GM12878 (cell line): ENCODE measurements around the gene MYDGF. TPM values are rescaled to one million over a fixed set of nuclear protein-coding genes. Genes with fewer than 3 reads are reported as not detected.

ENCODE experiments used
- BMI1 ChIP-seq: fragments of 450-650 bp; IDR thresholded peaks from 2 replicates; pipeline ENCODE4 v1.6.1; 2016; ENCODE audit warnings: mild to moderate bottlenecking, moderate library complexity, borderline replicate concordance
- CEBPZ ChIP-seq: fragments of 150-350 bp; IDR thresholded peaks from 2 replicates; pipeline ENCODE4 v1.6.1; 2016; ENCODE audit warnings: low read depth, low read length
- CHD4 ChIP-seq: fragments of 200-600 bp; sonication (generic); IDR thresholded peaks from 2 replicates; pipeline ENCODE4 v1.6.1; 2016; ENCODE audit warnings: mild to moderate bottlenecking
- EGR1 ChIP-seq, 2 experiments: IDR thresholded peaks; 1 replicate in 1 of 2; 2 replicates in 1 of 2; pipeline ENCODE4 v1.6.1; 2011 to 2012; ENCODE audit warnings: low read depth in 2 of 2, low read length in 2 of 2, borderline replicate concordance in 1 of 2, mild to moderate bottlenecking in 1 of 2, moderate library complexity in 1 of 2
- FOXK2 ChIP-seq: fragments of 450-650 bp; IDR thresholded peaks from 2 replicates; pipeline ENCODE4 v1.6.1; 2017; ENCODE audit warnings: mild to moderate bottlenecking, moderate library complexity
- HDGF ChIP-seq: fragments of 450-650 bp; IDR thresholded peaks from 2 replicates; pipeline ENCODE4 v1.6.1; 2016; ENCODE audit warnings: antibody characterized with exemption
- IKZF2 ChIP-seq, 2 experiments: fragments of 450-650 bp; IDR thresholded peaks; 2 replicates each; pipeline ENCODE4 v1.6.1; 2017; ENCODE audit warnings: mild to moderate bottlenecking in 2 of 2, moderate library complexity in 2 of 2
- MLLT1 ChIP-seq: fragments of 450-650 bp; IDR thresholded peaks from 2 replicates; pipeline ENCODE4 v1.6.1; 2016; ENCODE audit warnings: mild to moderate bottlenecking
- POLR2AphosphoS5 ChIP-seq: IDR thresholded peaks from 2 replicates; pipeline ENCODE4 v1.6.1; 2011; ENCODE audit warnings: mild to moderate bottlenecking, low read length, inconsistent platforms
- RELB ChIP-seq: fragments of 450-650 bp; IDR thresholded peaks from 2 replicates; pipeline ENCODE4 v1.6.1; 2017; ENCODE audit warnings: low read depth, mild to moderate bottlenecking, moderate library complexity
- STAT3 ChIP-seq: IDR thresholded peaks from 2 replicates; pipeline ENCODE4 v1.6.1; 2011; ENCODE audit warnings: low read depth, low read length, improper control_type of control experiment
- SUZ12 ChIP-seq: fragments of 200-600 bp; sonication (generic); IDR thresholded peaks from one replicate; pipeline ENCODE4 v1.6.1; 2018; ENCODE audit warnings: antibody characterized with exemption, mild to moderate bottlenecking; ENCODE audit not compliant: unreplicated experiment
- TAF1 ChIP-seq: IDR thresholded peaks from 2 replicates; pipeline ENCODE4 v1.6.1; 2011; ENCODE audit warnings: mild to moderate bottlenecking, low read depth, low read length, borderline replicate concordance
- TCF12 ChIP-seq: IDR thresholded peaks from 2 replicates; pipeline ENCODE4 v1.6.1; 2011; ENCODE audit warnings: low read depth, mild to moderate bottlenecking, low read length
- TCF3 ChIP-seq: IDR thresholded peaks from 2 replicates; pipeline ENCODE4 v1.6.1; 2012; ENCODE audit warnings: low read depth, mild to moderate bottlenecking, low read length, borderline replicate concordance; ENCODE audit not compliant: insufficient read depth
- USF2 ChIP-seq: IDR thresholded peaks from 2 replicates; pipeline ENCODE4 v1.6.1; 2011; ENCODE audit warnings: low read depth, low read length, improper control_type of control experiment, borderline replicate concordance
- ZBTB11 ChIP-seq: fragments of 450-650 bp; formaldehyde crosslinking; IDR thresholded peaks from 2 replicates; pipeline ENCODE4 v1.5.0; 2022; ENCODE audit warnings: mild to moderate bottlenecking, missing genetic modification characterization
- ZNF207 ChIP-seq: fragments of 450-650 bp; IDR thresholded peaks from 2 replicates; pipeline ENCODE4 v1.6.1; 2014; ENCODE audit warnings: antibody characterized with exemption, mild to moderate bottlenecking, borderline replicate concordance
- ZNF274 ChIP-seq: IDR thresholded peaks from one replicate; pipeline ENCODE4 v1.8.0; 2011; ENCODE audit not compliant: insufficient read length, insufficient read depth
- polyA plus RNA-seq, 11 experiments: library from polyadenylated mRNA; depleted of rRNA in 4 of 11; unstranded in 6 of 11; stranded (reverse) in 5 of 11; fragments of >200 nt; fragmentation: Nextera tagmentation in 4 of 11; fragmentation: Illumina TruSeq in 1 of 11; extraction: Ambion mirVana in 4 of 11; extraction: Trizol in 1 of 11; gene quantifications; 1 replicate in 1 of 11; 2 replicates in 10 of 11; pipeline versions ENCODE4 v1.2.1 to v1.2.3, GENCODE V29; 2011 to 2016; ENCODE audit warnings: inconsistent platforms in 2 of 11, missing spikeins in 2 of 11, low read depth in 1 of 11
- total RNA-seq, 4 experiments: library from RNA; depleted of rRNA in 3 of 4; stranded (reverse); fragments of >200 nt in 3 of 4; fragmentation: Illumina TruSeq in 1 of 4; extraction: Trizol in 1 of 4; gene quantifications; 2 replicates each; pipeline versions ENCODE4 v1.2.1 to v1.2.3, GENCODE V29; 2013 to 2021

The MYDGF gene
- total and polyA plus RNA-seq, 10 of the 15 experiments (the other 5 are each of a cell fraction or from before 2014, with no cell fraction given), result 2.3 to 196 (median 57.5) TPM

GRCh38 chr19:4638828-4639530 lies 31.2 kb downstream of the MYDGF start, which contains the start of gene TNFAIP8L1 (continued):
- TF ChIP-seq TAF1 (peak; percentile 51), EGR1 (IDR thresholded peaks at IDR 0.05; ENCODE audit: borderline replicate concordance in 1 of 2, low read depth in 2 of 2, low read length in 2 of 2) (peak; percentile 34 to 99), ZNF274 (no peak), SUZ12 (no peak), BMI1 (no peak), MLLT1 (peak; percentile 44; the same call in 1 of the 2 replicates), HDGF (no peak), ZNF207 (peak; percentile 52; the same call in 1 of the 2 replicates), POLR2AphosphoS5 (peak; percentile 59; the same call in 1 of the 2 replicates), FOXK2 (peak; percentile 27; the same call in 1 of the 2 replicates), USF2 (peak; percentile 38), CHD4 (no peak), TCF12 (0 out of 2 replicates have a peak, but pooled peaks have one; percentile 23), TCF3 (no peak), ZBTB11 (peak; percentile 28; the same call in 1 of the 2 replicates), IKZF2 (IDR thresholded peaks at IDR 0.05) (peak; percentile 83 to 87), RELB (peak; percentile 79), CEBPZ (no peak), STAT3 (no peak)
